ENCODE measurements around the gene ETDC.
"Not testable (repeated sequence)": the region's sequence is repeated elsewhere in the genome, so short reads cannot be mapped to it uniquely, and the experiment has no call there.

The ETDC gene

DNA sequence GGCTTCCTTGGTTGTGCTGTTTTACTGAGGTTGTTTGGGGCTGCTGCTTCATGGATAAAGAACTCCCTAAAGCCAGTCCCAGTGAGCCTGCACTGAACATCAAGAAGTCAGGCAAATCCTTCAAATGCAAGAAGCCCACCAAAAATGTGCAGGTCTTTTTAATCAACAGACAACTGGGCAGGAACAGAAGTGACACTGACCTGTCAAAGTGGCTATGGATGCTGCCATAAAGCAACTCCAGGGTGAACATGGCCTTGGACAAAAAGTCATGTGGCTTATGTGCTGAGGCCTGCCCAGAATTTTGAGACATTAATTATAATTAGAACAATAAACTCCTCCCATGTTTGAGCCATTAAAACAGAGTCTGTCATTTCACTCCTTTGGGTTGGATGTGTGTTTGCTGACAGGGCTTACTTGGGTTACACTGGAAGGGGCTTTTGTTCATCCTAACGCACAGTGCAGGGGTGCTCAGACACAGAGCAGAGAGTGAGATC lies at the start of gene ETDC:
Gene ETDC, plus strand, starts transcription at position 51 of the 494 bp plus-strand sequence. Its CDS starts 0 bp downstream, at position 51.
- in situ Hi-C loops (cut with HindIII; ENCODE audit: low sequenced_read_pairs) = loop anchor here (25.0 kb wide), 1 partner anchor 103 kb away; the partner anchor contains the start of gene SMIM10L2A

GRCh38 chrX:135260976-135261375 lies 48.3 kb upstream of the ETDC start:
- in situ Hi-C loops (cut with HindIII; ENCODE audit: low sequenced_read_pairs) = not testable (repeated sequence)

DNA sequence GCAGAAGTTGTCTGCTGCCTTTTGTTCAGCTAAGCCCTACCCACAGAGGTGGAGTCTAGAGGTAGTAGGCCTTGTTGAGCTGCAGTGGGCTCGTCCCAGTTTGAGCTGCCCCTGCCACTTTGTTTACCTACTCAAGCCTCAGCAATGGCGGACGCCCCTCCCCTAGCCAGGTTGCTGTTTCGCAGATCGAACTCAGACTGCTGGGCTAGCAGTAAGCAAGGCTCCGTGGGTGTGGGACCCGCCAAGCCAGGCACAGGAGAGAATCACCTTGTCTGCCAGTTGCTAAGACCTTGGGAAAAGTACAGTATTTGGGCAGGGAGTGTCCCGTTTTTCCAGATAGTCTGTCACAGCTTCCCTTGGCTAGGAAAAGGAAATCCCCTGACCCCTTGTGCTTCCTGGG lies 45.9 kb upstream of the ETDC start:
- in situ Hi-C loops (cut with HindIII; ENCODE audit: low sequenced_read_pairs) = not testable (repeated sequence)

- in situ Hi-C loops (cut with HindIII; ENCODE audit: low sequenced_read_pairs) = no loop called here
Observed at GRCh38 chrX:135264206-135264605, 45.1 kb upstream of the ETDC start.

DNA sequence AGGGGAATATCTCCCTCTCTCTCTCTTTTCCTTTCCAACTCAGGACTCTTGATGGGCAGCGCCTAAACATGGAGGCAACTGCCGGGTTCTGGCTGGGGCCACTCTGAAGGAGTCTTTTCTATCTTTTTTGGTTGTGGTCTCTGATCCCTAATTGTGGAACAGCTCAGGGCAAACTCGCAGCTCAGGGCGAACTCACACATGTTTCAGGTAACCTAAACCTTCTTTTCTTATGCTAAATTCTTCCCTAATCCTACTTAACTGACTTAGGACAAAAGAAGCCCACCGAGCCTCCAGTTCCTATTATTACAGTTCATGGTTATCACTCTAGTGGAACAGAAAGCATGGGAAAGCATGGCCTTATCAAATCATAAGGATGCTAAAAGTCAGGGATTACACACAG lies 36.1 kb upstream of the ETDC start:
- in situ Hi-C loops (cut with HindIII; ENCODE audit: low sequenced_read_pairs) = no loop called here

DNA sequence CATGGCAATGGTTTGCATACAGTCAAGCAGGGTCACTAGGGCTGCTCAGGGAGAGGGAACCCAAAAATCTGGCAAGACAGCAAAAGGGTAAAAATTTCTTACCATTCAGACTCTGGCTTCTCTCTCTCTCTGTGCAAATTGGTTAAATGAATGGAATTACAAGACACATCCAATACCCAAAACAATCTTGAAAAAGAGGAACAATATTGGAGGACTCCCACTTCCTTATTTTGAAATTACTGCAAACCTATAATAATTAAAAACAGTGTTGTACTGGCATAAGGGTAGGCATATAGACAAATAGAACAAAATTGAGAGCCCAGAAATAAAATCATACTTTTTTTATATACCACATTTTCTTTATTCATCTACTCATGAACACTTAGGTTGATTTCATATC lies 33.3 kb upstream of the ETDC start:
- in situ Hi-C loops (cut with HindIII; ENCODE audit: low sequenced_read_pairs) = no loop called here

- in situ Hi-C loops (cut with HindIII; ENCODE audit: low sequenced_read_pairs) = no loop called here
Observed at GRCh38 chrX:135287266-135287823, 21.9 kb upstream of the ETDC start.

DNA sequence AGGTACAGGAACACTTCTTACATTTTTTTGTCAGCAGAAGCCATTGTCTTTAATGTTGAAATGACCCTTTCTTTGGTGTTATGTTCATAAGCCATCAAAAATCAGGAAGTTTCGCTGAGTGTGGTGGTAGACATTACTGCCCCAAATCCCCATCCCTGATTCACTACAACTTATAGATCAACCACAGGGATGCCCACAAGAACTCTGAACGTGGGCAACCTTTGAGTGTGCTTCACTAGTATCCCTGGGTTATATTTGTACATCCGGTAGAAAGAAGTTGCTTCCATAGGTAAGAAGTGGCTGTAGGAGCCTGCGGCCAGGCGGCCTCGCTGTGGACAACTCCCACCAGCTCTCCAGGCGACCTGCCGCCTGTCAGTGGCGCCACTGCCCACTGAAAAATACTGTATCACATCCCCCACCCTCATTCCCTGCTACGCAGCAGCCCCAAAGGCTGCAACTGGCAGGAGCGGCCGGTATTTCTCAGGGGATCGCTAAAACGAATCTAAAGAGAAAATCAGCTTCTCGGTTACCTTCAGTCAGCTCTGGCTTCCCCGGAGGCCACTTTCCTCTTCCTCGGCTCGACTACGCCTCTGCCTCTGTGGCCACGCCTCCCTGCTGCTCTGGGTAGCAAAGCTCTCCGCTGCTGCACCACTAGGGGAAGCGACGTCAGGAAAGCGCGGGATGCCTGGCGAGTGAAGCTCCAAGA lies 13.9 kb upstream of the ETDC start:
- in situ Hi-C loops (cut with HindIII; ENCODE audit: low sequenced_read_pairs) = no loop called here

- in situ Hi-C loops (cut with HindIII; ENCODE audit: low sequenced_read_pairs) = no loop called here
Observed at GRCh38 chrX:135295944-135296305, 13.4 kb upstream of the ETDC start.

DNA sequence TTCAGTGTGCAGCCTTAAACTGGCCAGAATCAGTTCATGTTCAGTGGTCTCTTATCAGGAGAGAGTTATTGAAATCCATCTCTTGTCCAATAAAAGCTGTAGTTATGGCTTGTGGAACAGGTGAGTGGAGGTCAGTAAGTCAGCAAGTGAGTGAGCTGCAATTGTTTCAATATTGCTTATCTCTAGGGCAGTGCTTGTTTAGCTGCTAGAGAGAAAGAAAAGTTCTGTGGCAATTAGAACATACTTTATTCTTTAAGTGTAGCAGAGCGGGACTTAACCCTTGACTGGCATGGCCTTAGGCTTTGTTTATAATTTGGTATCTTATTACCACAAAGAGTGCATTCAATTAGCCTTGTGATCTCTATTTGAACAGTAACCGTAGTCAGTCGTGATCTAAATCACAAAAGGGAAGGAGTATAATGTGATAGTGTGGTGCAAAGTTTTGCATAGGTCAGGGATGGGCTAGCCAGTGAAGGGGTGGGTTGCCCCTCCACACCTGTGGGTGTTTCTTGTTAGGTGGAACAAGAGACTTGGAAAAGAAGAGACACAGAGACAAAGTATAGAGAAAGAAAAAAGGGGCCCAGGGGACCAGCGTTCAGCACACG lies 6.9 kb upstream of the ETDC start:
- in situ Hi-C loops (cut with HindIII; ENCODE audit: low sequenced_read_pairs) = loop anchor here (25.0 kb wide), 1 partner anchor 110 kb away; the partner anchor contains the start of gene SMIM10L2A

- in situ Hi-C loops (cut with HindIII; ENCODE audit: low sequenced_read_pairs) = loop anchor here (25.0 kb wide), 1 partner anchor 108 kb away; the partner anchor contains the start of gene SMIM10L2A
Observed at GRCh38 chrX:135304741-135305140, 4.5 kb upstream of the ETDC start.

DNA sequence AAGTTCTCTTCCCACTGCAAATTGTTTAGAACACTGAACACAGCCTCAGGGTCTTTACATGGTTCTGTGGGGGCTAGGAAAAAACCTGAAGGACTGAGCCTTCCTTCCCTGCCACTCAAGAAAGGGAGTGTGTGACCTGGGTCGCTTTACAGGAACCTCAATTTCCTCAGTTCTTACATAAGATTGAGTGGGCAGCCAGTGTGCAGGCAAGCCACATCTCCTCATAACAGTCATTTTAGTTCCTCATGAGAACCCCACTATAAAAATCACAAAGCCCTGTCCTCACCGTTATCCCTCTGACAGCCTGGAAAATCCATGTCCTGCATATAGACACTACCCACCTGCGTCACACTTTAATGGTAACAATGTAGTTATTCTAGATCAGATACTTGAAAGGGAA lies 2.1 kb upstream of the ETDC start:
- in situ Hi-C loops (cut with HindIII; ENCODE audit: low sequenced_read_pairs) = loop anchor here (25.0 kb wide), 1 partner anchor 105 kb away; the partner anchor contains the start of gene SMIM10L2A

DNA sequence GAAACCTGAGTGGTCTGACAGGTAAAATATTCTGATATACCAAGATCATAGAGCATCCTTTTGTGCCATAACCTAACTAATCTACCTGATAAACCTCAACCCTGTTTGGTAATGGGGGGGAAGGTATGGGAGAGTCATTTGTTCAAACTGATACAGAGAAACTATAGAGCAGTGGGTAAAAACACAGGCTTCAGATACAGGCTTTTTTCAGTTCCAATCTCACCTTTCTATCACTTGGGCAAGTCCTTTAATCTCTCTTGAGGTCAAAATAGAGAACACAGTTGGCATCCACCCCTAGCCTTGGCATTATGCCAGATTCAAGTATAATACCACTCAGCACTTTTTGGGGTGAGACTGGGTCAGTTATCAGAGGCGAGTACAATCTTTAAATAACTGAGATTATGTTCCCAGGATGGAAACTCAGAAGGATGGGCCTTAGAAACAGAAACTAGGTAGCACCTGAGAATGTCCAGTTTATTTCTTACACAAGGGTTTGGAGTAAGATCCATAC lies 880 bp upstream of the ETDC start:
- in situ Hi-C loops (cut with HindIII; ENCODE audit: low sequenced_read_pairs) = loop anchor here (25.0 kb wide), 1 partner anchor 104 kb away; the partner anchor contains the start of gene SMIM10L2A

- in situ Hi-C loops (cut with HindIII; ENCODE audit: low sequenced_read_pairs) = loop anchor here (25.0 kb wide), 1 partner anchor 96 kb away; the partner anchor contains the start of gene SMIM10L2A
Observed at GRCh38 chrX:135315864-135316263, 6.6 kb downstream of the ETDC start.

DNA sequence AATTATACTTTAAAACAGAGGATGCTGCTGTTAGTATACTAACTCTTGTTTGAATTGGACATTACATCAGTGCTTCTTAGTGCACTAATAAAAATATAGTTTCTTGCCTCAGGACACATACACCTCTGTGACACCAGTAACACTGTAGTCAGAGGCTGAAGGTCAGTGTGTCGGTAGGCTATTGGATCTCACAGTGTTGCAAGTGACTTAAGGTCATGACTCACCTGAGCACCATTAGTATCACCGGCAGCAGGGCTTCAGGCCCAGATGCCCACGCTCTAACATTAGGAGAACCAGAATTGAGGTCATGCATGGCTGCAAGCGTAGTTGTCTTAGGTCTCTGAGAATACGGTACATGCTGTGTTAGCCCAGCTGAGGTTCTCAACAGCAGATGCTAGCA lies 15.2 kb downstream of the ETDC start:
- in situ Hi-C loops (cut with HindIII; ENCODE audit: low sequenced_read_pairs) = loop anchor here (25.0 kb wide), 1 partner anchor 88 kb away; the partner anchor contains the start of gene SMIM10L2A

- in situ Hi-C loops (cut with HindIII; ENCODE audit: low sequenced_read_pairs) = not testable (repeated sequence)
Observed at GRCh38 chrX:135325036-135325818, 15.9 kb downstream of the ETDC start.

DNA sequence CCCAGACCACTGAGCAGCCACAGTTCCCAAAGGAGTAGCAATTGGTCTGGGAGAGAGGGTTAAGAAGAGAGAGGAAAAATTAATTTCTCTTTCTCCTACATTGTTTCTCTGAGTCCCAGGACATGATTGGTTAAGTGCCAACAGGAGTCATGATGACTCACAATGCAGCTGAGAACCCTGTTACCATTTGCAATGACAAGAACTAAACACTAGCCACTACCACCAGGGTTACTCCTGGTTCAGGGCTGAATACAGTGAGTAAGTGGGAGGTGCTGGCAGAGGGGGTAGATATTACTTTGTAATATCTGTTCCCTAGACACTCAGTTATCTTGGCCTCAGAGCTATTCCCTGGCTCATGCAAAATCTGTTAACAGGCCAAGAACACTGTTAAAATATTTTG lies 18.0 kb downstream of the ETDC start:
- in situ Hi-C loops (cut with HindIII; ENCODE audit: low sequenced_read_pairs) = no loop called here

GRCh38 chrX:135328421-135329005 lies 19.2 kb downstream of the ETDC start:
- in situ Hi-C loops (cut with HindIII; ENCODE audit: low sequenced_read_pairs) = no loop called here

DNA sequence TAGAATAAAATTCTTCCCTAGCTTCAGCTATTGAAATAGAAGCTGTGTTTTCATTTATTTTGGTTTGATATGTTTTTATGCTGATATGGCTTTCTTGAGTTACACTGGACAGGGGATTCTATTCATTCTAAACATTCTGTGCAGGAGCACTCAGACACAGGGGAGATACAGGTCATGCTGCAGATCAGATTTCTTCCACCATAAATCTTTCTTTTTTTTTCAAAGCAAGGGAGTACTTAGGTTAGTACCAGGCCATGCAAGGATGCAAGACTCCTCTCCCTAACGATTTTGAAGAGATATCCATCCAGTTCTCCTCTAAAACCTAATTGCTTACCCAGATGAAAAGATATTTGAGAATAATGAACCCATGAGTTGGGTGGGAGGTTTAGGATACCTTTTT lies 21.4 kb downstream of the ETDC start:
- in situ Hi-C loops (cut with HindIII; ENCODE audit: low sequenced_read_pairs) = no loop called here

GRCh38 chrX:135331525-135331924 lies 22.2 kb downstream of the ETDC start:
- in situ Hi-C loops (cut with HindIII; ENCODE audit: low sequenced_read_pairs) = no loop called here

All from endothelial cell of hepatic sinusoid (primary cell).